Smooth muscle cell of the coronary artery (primary cell): Measurements from ENCODE around the gene TMEM171. TPM values are rescaled to one million over a fixed set of nuclear protein-coding genes. Genes with fewer than 3 reads are reported as not detected.

Source experiments
- total RNA-seq: library from RNA; depleted of rRNA; stranded (reverse); fragments of >200 nt; gene quantifications from 2 replicates; pipeline ENCODE4 v1.2.3, GENCODE V29; 2014; ENCODE audit warnings: low replicate concordance

TMEM171 gene, protein sequence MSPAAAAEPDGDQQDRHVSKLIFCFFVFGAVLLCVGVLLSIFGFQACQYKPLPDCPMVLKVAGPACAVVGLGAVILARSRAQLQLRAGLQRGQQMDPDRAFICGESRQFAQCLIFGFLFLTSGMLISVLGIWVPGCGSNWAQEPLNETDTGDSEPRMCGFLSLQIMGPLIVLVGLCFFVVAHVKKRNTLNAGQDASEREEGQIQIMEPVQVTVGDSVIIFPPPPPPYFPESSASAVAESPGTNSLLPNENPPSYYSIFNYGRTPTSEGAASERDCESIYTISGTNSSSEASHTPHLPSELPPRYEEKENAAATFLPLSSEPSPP
- 0.82 and 5.1 TPM in 2 replicates for total RNA-seq

GRCh38 chr5:73120222-73121118 lies at the start of gene TMEM171:
TSS of gene TMEM171 (plus strand) at chr5:73120575. CDS start at chr5:73123374, 2,799 bp downstream.

GRCh38 chr5:73172951-73173350 lies 52.6 kb downstream of the TMEM171 start, which contains the start of gene TMEM174:
TSS of gene TMEM174 (plus strand) at chr5:73173193. CDS start at chr5:73173244, 51 bp downstream.

Other genes starting within 250 kb of the TMEM171 start
- gene FCHO2, start 164.5 kb upstream of the TMEM171 start, total RNA-seq: 8.9 and 10.6 TPM in 2 replicates
- not detected in 2 replicates for gene TMEM174, start 52.6 kb downstream of the TMEM171 start, total RNA-seq